PFSK-1 (cell line): ENCODE measurements around the gene LAMP1.

Source experiments
- FOXP2 ChIP-seq: optimal IDR thresholded peaks from 2 replicates; pipeline ENCODE3; 2011; ENCODE audit warnings: borderline replicate concordance, control low read depth, inconsistent platforms; ENCODE audit not compliant: insufficient read depth; ENCODE audit errors: extremely low read length, extremely low read depth
- POLR2AphosphoS5 ChIP-seq: IDR thresholded peaks from 2 replicates; pipeline ENCODE4 v1.6.1; 2012; ENCODE audit warnings: low read depth, mild to moderate bottlenecking, control low read depth, low read length, moderate library complexity
- SIN3A ChIP-seq: IDR thresholded peaks from 2 replicates; pipeline ENCODE4 v1.6.1; 2012; ENCODE audit warnings: mild to moderate bottlenecking, low read length, moderate library complexity, borderline replicate concordance; ENCODE audit not compliant: insufficient read depth
- TAF1 ChIP-seq: IDR thresholded peaks from 2 replicates; pipeline ENCODE4 v1.6.1; 2012; ENCODE audit warnings: low read length, control low read depth, borderline replicate concordance; ENCODE audit not compliant: insufficient read depth
- TF ChIP-seq, protein P1 (sequence below), 2 experiments: IDR thresholded peaks; 2 replicates each; pipeline versions ENCODE4 v1.6.1 to v1.8.0; 2011 to 2012; ENCODE audit warnings: low read depth in 2 of 2, low read length in 2 of 2, control low read depth in 1 of 2, inconsistent platforms in 1 of 2, mild to moderate bottlenecking in 1 of 2, moderate library complexity in 1 of 2; ENCODE audit not compliant: insufficient read depth in 1 of 2

DNA sequence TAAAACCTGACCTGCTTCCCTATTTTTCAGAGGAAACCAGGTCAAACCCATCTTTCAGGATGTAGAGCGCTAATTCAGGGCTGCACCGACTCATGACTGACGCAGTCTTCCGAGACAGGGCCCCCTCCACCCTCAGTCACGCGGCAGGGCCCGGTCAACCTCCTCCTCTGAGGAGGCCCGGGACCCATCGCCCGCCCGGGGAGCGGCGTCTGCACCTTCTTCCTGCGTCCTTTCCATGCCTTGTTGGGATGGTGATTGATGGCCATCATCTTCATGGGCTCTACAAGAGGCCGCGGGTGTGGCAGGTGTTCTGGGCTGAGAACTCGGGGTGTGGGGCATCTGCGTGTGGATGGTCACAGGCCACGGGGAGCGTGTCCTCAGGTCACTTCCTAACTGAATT is 40.9 kb downstream of the LAMP1 start:
- TF ChIP-seq POLR2AphosphoS5 (no peak), SIN3A (no peak), FOXP2 (no peak), TAF1 (no peak)
- TF ChIP-seq, protein P1, sequence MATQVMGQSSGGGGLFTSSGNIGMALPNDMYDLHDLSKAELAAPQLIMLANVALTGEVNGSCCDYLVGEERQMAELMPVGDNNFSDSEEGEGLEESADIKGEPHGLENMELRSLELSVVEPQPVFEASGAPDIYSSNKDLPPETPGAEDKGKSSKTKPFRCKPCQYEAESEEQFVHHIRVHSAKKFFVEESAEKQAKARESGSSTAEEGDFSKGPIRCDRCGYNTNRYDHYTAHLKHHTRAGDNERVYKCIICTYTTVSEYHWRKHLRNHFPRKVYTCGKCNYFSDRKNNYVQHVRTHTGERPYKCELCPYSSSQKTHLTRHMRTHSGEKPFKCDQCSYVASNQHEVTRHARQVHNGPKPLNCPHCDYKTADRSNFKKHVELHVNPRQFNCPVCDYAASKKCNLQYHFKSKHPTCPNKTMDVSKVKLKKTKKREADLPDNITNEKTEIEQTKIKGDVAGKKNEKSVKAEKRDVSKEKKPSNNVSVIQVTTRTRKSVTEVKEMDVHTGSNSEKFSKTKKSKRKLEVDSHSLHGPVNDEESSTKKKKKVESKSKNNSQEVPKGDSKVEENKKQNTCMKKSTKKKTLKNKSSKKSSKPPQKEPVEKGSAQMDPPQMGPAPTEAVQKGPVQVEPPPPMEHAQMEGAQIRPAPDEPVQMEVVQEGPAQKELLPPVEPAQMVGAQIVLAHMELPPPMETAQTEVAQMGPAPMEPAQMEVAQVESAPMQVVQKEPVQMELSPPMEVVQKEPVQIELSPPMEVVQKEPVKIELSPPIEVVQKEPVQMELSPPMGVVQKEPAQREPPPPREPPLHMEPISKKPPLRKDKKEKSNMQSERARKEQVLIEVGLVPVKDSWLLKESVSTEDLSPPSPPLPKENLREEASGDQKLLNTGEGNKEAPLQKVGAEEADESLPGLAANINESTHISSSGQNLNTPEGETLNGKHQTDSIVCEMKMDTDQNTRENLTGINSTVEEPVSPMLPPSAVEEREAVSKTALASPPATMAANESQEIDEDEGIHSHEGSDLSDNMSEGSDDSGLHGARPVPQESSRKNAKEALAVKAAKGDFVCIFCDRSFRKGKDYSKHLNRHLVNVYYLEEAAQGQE (IDR thresholded peaks at IDR 0.05; ENCODE audit: insufficient read depth in 1 of 2, low read depth in 2 of 2, low read length in 2 of 2), result no peak
